CD4-positive, alpha-beta memory T cell (primary cell): ENCODE results near the gene CSE1L. TPM values are rescaled to one million over a fixed set of nuclear protein-coding genes. Genes with fewer than 3 reads are reported as not detected.
"Not testable (repeated sequence)": the region's sequence is repeated elsewhere in the genome, so short reads cannot be mapped to it uniquely, and the experiment has no call there.

Experiments
- CTCF ChIA-PET: fragments of 350-600 bp; sonication (Branson Sonifier 250); formaldehyde crosslinking; loops from one replicate; lab custom pipeline; 2021; ENCODE audit warnings: inconsistent platforms; ENCODE audit not compliant: partially characterized antibody; lab: Charles Lee
- POLR2A ChIA-PET: fragments of 350-600 bp; sonication (Branson Sonifier 250); formaldehyde crosslinking; loops from one replicate; lab custom pipeline; 2021; ENCODE audit not compliant: partially characterized antibody; lab: Charles Lee
- DNase-seq, 5 donors: peaks; one replicate each; pipeline versions ENCODE4 v3.0.0 to v3.0.0-alpha.2; 2020 to 2022; ENCODE audit warnings: mixed read lengths in 1 of 5
- H3K27ac ChIP-seq: one replicate; pipeline ENCODE4 v1.7.0; 2013; ENCODE audit warnings: low read depth, low read length
- H3K27me3 ChIP-seq: 2 replicates; pipeline ENCODE4 v1.7.0; 2013; ENCODE audit warnings: mild to moderate bottlenecking, low read length, moderate library complexity; ENCODE audit not compliant: insufficient read depth
- H3K36me3 ChIP-seq: 2 replicates; pipeline ENCODE4 v1.7.0; 2013; ENCODE audit warnings: mild to moderate bottlenecking, low read length, moderate library complexity; ENCODE audit not compliant: insufficient read depth
- H3K4me1 ChIP-seq: 2 replicates; pipeline ENCODE4 v1.7.0; 2013; ENCODE audit warnings: mild to moderate bottlenecking, low read length, moderate library complexity; ENCODE audit not compliant: insufficient read depth
- H3K4me3 ChIP-seq, 2 donors: one replicate each; pipeline ENCODE4 v1.7.0; 2013; ENCODE audit warnings: low read length in 2 of 2, mild to moderate bottlenecking in 1 of 2
- H3K9me3 ChIP-seq, 2 donors: one replicate each; pipeline ENCODE4 v1.7.0; 2013; ENCODE audit warnings: low read length in 2 of 2, control low read depth in 1 of 2; ENCODE audit not compliant: control insufficient read depth in 1 of 2
- H3K27ac Mint-ChIP-seq, 7 donors: one replicate each; pipeline ENCODE4 v1.8.0; 2020 to 2021; ENCODE audit warnings: mixed read lengths in 7 of 7, mild to moderate bottlenecking in 6 of 7, inconsistent platforms in 3 of 7, moderate library complexity in 3 of 7
- H3K27me3 Mint-ChIP-seq, 2 donors: one replicate each; pipeline ENCODE4 v1.8.0; 2020 to 2021; ENCODE audit warnings: mixed read lengths in 2 of 2
- H3K36me3 Mint-ChIP-seq, 2 donors: one replicate each; pipeline ENCODE4 v1.8.0; 2020 to 2021; ENCODE audit warnings: mixed read lengths in 2 of 2, inconsistent platforms in 1 of 2, mild to moderate bottlenecking in 1 of 2
- H3K4me1 Mint-ChIP-seq, 4 donors: one replicate each; pipeline ENCODE4 v1.8.0; 2020 to 2021; ENCODE audit warnings: mixed read lengths in 4 of 4, mild to moderate bottlenecking in 1 of 4
- H3K4me3 Mint-ChIP-seq, 8 donors: one replicate each; pipeline ENCODE4 v1.8.0; 2020 to 2021; ENCODE audit warnings: mixed read lengths in 8 of 8, mild to moderate bottlenecking in 7 of 8, moderate library complexity in 6 of 8, inconsistent platforms in 3 of 8
- H3K9me3 Mint-ChIP-seq, 8 donors: one replicate each; pipeline ENCODE4 v1.8.0; 2020 to 2021; ENCODE audit warnings: mixed read lengths in 8 of 8, mild to moderate bottlenecking in 5 of 8, inconsistent platforms in 3 of 8, moderate library complexity in 1 of 8
- intact Hi-C: fragments of 100-400 bp; cut with micrococcal nuclease; formaldehyde crosslinking; loops from one replicate; pipeline ENCODE4 v1.15.1; 2023
- polyA plus RNA-seq, 2 donors: library from polyadenylated mRNA; unstranded; fragments of 300-500 nt; fragmentation: Illumina TruSeq; gene quantifications; one replicate each; pipeline ENCODE4 v1.2.3, GENCODE V29; 2021
- total RNA-seq, 2 experiments: library from RNA; stranded (reverse); gene quantifications; one replicate each; pipeline ENCODE4 v1.2.3, GENCODE V29; 2021

The CSE1L gene
- total and polyA plus RNA-seq, 4 experiments from 2014 or later = 24.1 to 45.8 (median 40.9) TPM

DNA sequence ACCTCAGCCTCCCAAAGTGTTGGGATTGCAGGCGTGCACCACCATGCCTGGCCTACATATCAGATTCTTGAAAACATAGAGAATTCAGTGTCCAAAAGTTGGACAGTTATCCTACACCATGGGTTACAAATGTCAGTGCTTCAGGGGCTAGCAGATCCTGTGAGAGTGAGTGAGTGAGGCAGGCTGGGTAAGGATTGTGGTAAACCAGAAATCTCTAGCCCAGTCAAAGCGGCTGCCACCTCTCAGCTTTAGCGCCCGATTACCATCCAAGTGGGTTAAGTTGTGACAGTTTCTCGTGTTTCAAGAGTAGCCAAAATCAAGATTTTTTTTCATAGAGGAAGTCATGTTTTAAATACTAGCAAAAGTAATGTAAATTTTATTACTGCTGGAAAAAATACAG lies 21.9 kb upstream of the CSE1L start:
- H3K27me3 Mint-ChIP-seq = no peaks in the 10 kb centered on the region
- DNase-seq = no peak
- no peaks in the 10 kb centered on the region for H3K9me3 Mint-ChIP-seq
- no peak overlapping the region for H3K4me3 ChIP-seq
- H3K36me3 ChIP-seq = peaks cover 41% of the 10 kb centered on the region
- no peaks in the 10 kb centered on the region for H3K9me3 ChIP-seq
- peaks cover 33 to 53% of the 10 kb centered on the region in 2 donors for H3K36me3 Mint-ChIP-seq
- no peak overlapping the region for H3K4me3 Mint-ChIP-seq
- H3K4me1 Mint-ChIP-seq = no peaks in the 10 kb centered on the region
- H3K27ac Mint-ChIP-seq = no peak overlapping the region
- POLR2A ChIA-PET = interaction anchor here (0.9 kb wide), 1 partner anchor 14 kb away, joined by 3 read pairs; no protein-coding TSS in a partner anchor
- no peak overlapping the region for H3K27ac ChIP-seq
- H3K4me1 ChIP-seq = no peaks in the 10 kb centered on the region
- intact Hi-C loops = no loop called here
- H3K27me3 ChIP-seq = no peaks in the 10 kb centered on the region
- CTCF ChIA-PET = no interaction called here

DNA sequence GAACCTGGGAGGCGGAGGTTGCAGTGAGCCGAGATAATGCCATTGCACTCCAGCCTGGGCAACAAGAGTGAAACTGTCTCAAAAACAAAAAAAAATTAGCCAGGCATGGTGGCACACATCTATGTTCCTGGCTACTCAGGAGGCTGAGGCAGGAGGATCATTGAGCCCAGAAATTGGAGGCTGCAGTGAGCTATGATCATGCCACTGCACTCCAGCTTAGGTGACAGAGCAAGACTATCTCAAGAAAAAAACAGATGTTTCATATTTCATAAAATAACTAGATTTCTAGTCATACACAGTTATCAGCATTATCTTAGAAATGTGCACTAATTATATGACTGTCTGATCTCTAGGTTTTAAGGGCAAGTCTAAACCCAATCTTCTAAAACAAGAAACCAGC lies 17.9 kb upstream of the CSE1L start:
- peaks cover 30 to 39% of the 10 kb centered on the region in 2 donors for H3K36me3 Mint-ChIP-seq
- peaks cover 34% of the 10 kb centered on the region for H3K36me3 ChIP-seq
- H3K4me3 ChIP-seq, H3K27me3 Mint-ChIP-seq, H3K27ac ChIP-seq, H3K4me1 ChIP-seq, H3K9me3 ChIP-seq, H3K27ac Mint-ChIP-seq, H3K9me3 Mint-ChIP-seq, H3K4me3 Mint-ChIP-seq, POLR2A ChIA-PET, H3K27me3 ChIP-seq, H3K4me1 Mint-ChIP-seq, DNase-seq: not testable (repeated sequence)
- CTCF ChIA-PET = interaction anchor here (0.9 kb wide), 1 partner anchor 21 kb away, joined by 4 read pairs; no protein-coding TSS in a partner anchor
- intact Hi-C loops = loop anchor here (2.0 kb wide), 1 partner anchor 189 kb away; no protein-coding TSS in a partner anchor

- DNase-seq = no peak
- intact Hi-C loops = loop anchor here (2.0 kb wide), 1 partner anchor 188 kb away; no protein-coding TSS in a partner anchor
- H3K4me3 Mint-ChIP-seq = no peak overlapping the region
- H3K36me3 Mint-ChIP-seq = peaks cover 34 to 42% of the 10 kb centered on the region in 2 donors
- Histone ChIP-seq H3K27me3 (no peaks in the 10 kb centered on the region), H3K27ac (no peak overlapping the region), H3K4me1 (no peaks in the 10 kb centered on the region), H3K36me3 (peaks cover 37% of the 10 kb centered on the region), H3K4me3 (no peak overlapping the region), H3K9me3 (no peaks in the 10 kb centered on the region)
- ChIA-PET POLR2A (no interaction called here), CTCF (interaction anchor here (0.7 to 0.9 kb wide), 2 partner anchors 21 to 188 kb away, joined by 3 to 4 read pairs; no protein-coding TSS in a partner anchor)
- H3K9me3 Mint-ChIP-seq = no peaks in the 10 kb centered on the region
- no peak overlapping the region for H3K27ac Mint-ChIP-seq
- no peaks in the 10 kb centered on the region for H3K27me3 Mint-ChIP-seq
- no peaks in the 10 kb centered on the region for H3K4me1 Mint-ChIP-seq
Observed at GRCh38 chr20:49028684-49029083, 17.4 kb upstream of the CSE1L start.

DNA sequence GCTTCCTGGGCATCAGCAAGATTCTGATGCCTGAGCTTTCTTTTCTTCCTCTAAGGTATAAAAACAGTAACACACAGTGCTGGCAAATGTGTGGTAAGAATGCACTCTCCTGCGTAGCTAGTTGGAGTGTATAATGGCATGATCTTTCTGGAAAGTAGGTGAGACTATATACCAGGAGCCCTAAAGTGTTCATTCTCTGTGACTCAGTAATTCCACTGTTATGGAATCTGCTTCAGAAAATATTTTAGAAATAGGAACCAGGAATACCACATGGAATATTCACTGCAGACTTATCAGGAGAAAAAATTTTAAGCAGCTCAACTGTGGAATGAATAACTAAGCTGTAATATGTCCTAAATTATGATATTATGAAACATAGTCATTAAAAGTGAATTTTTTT lies 16.9 kb upstream of the CSE1L start:
- H3K27ac ChIP-seq = no peak overlapping the region
- DNase-seq = no peak
- POLR2A ChIA-PET = no interaction called here
- H3K27me3 Mint-ChIP-seq = no peaks in the 10 kb centered on the region
- intact Hi-C loops = loop anchor here (2.0 kb wide), 1 partner anchor 188 kb away; no protein-coding TSS in a partner anchor
- no peaks in the 10 kb centered on the region for H3K9me3 Mint-ChIP-seq
- no peak overlapping the region for H3K27ac Mint-ChIP-seq
- no peaks in the 10 kb centered on the region for H3K4me1 ChIP-seq
- H3K4me3 ChIP-seq = no peak overlapping the region
- CTCF ChIA-PET = interaction anchor here (0.7 to 1.0 kb wide), 3 partner anchors 9 to 188 kb away, joined by 3 to 4 read pairs (median 3); no protein-coding TSS in a partner anchor
- H3K4me1 Mint-ChIP-seq = no peaks in the 10 kb centered on the region
- no peaks in the 10 kb centered on the region for H3K27me3 ChIP-seq
- peaks cover 37 to 43% of the 10 kb centered on the region in 2 donors for H3K36me3 Mint-ChIP-seq
- H3K4me3 Mint-ChIP-seq = no peak overlapping the region
- no peaks in the 10 kb centered on the region for H3K9me3 ChIP-seq
- H3K36me3 ChIP-seq = peaks cover 35% of the 10 kb centered on the region

GRCh38 chr20:49030954-49031619 lies 15.0 kb upstream of the CSE1L start:
- Mint-ChIP-seq H3K36me3 (peaks cover 33 to 46% of the 10 kb centered on the region in 2 donors), H3K4me3 (no peak overlapping the region), H3K27ac (no peak overlapping the region), H3K9me3 (no peaks in the 10 kb centered on the region), H3K27me3 (no peaks in the 10 kb centered on the region), H3K4me1 (no peaks in the 10 kb centered on the region)
- Histone ChIP-seq H3K27me3 (no peaks in the 10 kb centered on the region), H3K9me3 (no peaks in the 10 kb centered on the region), H3K27ac (no peak overlapping the region), H3K4me1 (no peaks in the 10 kb centered on the region), H3K4me3 (no peak overlapping the region), H3K36me3 (peaks cover 25% of the 10 kb centered on the region)
- no peak for DNase-seq
- POLR2A ChIA-PET = no interaction called here
- CTCF ChIA-PET = no interaction called here
- intact Hi-C loops = no loop called here

DNA sequence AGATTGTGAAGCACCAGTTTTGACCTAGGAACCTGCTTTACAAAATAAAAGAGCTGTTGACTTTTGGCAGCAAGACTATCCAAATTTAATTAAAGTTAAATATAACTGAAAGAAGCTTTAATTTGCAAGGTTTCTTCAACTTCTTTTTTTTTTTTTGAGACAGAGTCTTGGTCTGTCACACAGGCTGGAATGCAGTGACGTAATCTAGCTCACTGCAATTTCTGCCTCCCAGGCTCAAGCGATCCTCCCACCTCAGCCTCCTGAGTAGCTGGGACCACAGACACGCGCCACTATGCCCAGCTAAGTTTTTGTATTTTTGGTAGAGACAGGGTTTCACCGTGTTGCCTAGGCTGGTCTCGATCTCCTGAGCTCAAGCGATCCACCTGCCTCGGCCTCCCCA lies 13.7 kb upstream of the CSE1L start:
- peaks cover under 1 to 2% (median 2%) of the 10 kb centered on the region in 4 donors for H3K4me1 Mint-ChIP-seq
- Histone ChIP-seq H3K9me3 (no peaks in the 10 kb centered on the region), H3K4me3 (no peak overlapping the region), H3K4me1 (peaks cover 3% of the 10 kb centered on the region), H3K27ac (no peak overlapping the region), H3K36me3 (peaks cover 25% of the 10 kb centered on the region), H3K27me3 (no peaks in the 10 kb centered on the region)
- no peak overlapping the region for H3K4me3 Mint-ChIP-seq
- intact Hi-C loops = no loop called here
- no peaks in the 10 kb centered on the region for H3K27me3 Mint-ChIP-seq
- CTCF ChIA-PET = interaction anchor here (1.0 kb wide), 1 partner anchor 14 kb away, joined by 3 read pairs; the partner anchor contains the start of gene CSE1L
- H3K9me3 Mint-ChIP-seq = no peaks in the 10 kb centered on the region
- DNase-seq = no peak
- peaks cover 33 to 44% of the 10 kb centered on the region in 2 donors for H3K36me3 Mint-ChIP-seq
- no peak overlapping the region for H3K27ac Mint-ChIP-seq
- POLR2A ChIA-PET = interaction anchor here (1.0 kb wide), 1 partner anchor 9 kb away, joined by 5 read pairs; no protein-coding TSS in a partner anchor

DNA sequence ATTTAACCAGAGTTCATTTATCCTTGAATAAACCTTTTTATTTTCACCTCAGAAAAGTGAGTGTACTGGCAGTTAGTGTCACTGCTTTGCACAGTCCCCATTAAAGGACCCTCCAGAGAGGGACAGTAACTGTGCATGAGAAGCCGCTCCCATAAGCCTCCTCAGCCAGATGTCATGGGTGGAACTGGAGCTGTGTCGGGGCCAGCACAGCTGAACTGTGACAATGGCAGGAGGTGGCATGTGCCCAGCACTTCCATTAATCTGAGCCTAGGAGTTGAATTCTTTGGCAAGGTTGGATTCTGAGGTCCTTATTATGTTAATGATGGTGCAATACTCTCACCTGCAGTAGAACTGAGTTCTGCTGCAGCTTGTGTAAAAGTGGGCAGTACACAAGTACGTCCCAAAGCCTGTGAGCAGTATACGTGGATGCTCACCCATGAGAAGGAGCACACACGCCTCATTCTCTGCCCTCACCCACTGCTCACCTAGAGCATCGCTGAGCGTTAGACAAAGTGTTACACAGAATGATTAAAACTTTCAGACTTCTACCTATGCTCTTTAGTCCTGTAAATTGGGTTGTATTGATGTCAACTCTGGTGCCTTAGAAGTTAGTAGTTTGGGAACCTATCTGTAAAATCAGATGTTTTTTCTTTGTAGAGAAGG lies 11.9 kb upstream of the CSE1L start:
- POLR2A ChIA-PET = no interaction called here
- no peak for DNase-seq
- Mint-ChIP-seq H3K27ac (no peak overlapping the region), H3K27me3 (no peaks in the 10 kb centered on the region), H3K4me1 (peaks cover 10 to 14% (median 13%) of the 10 kb centered on the region in 4 donors), H3K9me3 (no peaks in the 10 kb centered on the region), H3K4me3 (no peak overlapping the region), H3K36me3 (peaks cover 24 to 33% of the 10 kb centered on the region in 2 donors)
- Histone ChIP-seq H3K4me3 (no peak overlapping the region), H3K36me3 (peaks cover 16% of the 10 kb centered on the region), H3K27me3 (no peaks in the 10 kb centered on the region), H3K4me1 (peaks cover 19% of the 10 kb centered on the region), H3K27ac (no peak overlapping the region), H3K9me3 (no peaks in the 10 kb centered on the region)
- CTCF ChIA-PET = no interaction called here
- intact Hi-C loops = no loop called here
